HG03095 (cell line): ENCODE data around the gene SNCA.

ENCODE experiments used
- ATAC-seq: cut with Tn5 transposase; IDR thresholded peaks from one replicate; pipeline ENCODE4 v1.9.1; 2021; ENCODE audit warnings: moderate library complexity; ENCODE audit not compliant: unreplicated experiment

The SNCA gene

DNA sequence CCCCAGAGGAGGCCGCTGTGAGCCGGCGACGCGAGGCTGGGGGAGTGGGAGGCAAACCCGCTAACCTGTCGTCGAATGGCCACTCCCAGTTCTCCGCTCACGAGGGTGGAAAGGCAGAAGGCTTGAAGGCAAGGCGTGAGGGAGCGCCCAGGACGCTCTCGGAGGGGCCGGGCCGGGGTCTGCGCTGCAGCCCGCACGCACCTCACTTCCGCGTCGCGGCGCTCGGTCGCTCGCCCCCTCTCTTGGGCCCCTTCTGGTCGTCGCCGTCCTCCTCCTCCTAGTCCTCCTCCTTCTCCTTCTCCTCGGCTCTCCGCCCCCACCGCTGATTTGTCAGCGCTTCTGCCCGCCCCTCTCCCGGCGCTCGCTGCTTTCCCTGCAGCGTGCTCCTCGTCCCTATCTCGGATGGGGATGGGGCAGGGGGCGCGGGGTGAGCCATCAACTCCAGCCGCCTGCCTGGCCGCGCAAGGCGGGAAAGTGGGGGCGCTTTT lies at the start of gene SNCA:
SNCA (minus strand) TSS at position 265 of the 488 bp plus-strand sequence. CDS start 1,494 bp downstream, outside the sequence.
- ATAC-seq, result no peak

DNA sequence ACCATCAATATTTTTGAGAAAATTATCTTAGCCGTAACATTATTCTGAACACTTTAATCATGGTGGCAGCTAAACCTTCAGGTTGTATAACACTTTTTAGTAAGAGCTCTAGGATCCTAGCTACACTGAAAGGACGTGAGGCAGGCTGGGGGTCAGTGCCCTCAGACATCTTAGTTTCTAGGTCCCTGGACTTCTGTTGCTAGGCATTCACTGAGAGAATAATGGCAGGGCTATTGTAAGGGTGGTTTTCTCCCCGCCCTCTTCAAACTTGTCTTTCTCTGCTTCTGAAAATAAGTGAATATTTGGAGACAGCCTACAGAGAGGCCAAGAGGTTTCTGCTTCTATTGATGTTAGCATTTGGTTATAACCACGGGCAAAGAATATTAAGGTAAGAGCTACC lies 42.3 kb upstream of the SNCA start:
- ATAC-seq, result no peak

GRCh38 chr4:89878611-89879010 lies 41.6 kb upstream of the SNCA start:
- no peak for ATAC-seq

GRCh38 chr4:89876548-89876947 lies 39.6 kb upstream of the SNCA start:
- no peak for ATAC-seq

DNA sequence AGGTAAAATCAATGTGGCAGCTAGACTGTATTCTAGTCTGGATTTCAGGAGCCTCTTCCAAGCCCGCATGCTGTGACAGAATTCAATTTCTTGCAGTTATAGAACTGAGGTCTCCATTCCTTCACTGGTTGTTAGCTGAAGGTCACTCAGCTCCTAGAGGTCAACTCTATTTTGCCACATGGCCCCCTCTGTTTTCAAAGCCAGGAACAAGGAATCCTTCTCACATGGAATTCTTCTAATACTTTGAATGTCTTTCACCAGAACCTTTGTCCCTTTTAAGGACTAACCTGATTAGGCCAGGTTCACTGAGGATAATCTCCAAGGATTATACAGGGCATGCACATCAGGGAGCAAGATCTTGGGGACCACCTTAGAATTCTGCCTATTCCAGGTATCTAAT lies 34.2 kb upstream of the SNCA start:
- ATAC-seq, result no peak

GRCh38 chr4:89868999-89869589 lies 32.1 kb upstream of the SNCA start:
- ATAC-seq, result no peak

DNA sequence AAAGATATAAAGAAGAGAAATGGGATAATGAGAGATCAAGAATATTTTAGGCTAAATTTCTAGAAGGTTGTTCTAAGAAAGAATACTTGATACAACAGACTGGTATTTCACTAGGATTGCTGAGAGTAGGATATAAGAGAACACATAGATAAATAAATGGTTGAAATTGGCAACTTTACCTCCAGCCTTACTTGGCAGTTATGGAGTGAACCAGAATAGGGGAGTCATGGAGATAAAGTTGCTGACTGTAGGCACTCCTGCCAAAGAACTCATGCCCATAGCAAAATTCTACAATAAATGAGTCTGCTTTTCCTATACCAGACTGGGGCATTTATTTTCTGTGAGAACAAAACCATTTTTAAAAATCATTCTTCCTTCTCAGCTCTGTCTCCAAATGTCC lies 31.3 kb upstream of the SNCA start:
- ATAC-seq, result no peak

DNA sequence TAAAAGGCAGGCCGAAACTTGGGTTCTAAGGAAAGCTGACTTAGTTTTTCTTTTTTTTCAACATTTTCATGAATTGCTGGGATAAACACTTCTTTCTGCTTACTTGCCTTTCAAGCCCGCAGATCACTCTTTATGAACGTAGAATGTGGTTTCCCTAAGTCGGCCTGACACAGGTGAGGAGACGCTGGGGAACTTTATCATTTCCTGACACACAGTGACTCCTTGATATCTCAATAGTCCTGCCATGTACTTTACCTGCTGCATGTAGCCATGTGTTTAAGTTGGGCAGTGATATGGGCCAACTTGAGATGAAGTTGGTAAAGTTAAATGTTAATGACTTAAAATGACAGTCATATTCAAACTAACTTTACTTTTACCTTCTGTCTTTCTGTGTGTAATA lies 26.6 kb upstream of the SNCA start:
- no peak for ATAC-seq

- no peak for ATAC-seq
These were observed 24.0 kb upstream of the SNCA start for GRCh38 chr4:89860971-89861370.

GRCh38 chr4:89855236-89855635 lies 18.3 kb upstream of the SNCA start:
- ATAC-seq, result no peak

DNA sequence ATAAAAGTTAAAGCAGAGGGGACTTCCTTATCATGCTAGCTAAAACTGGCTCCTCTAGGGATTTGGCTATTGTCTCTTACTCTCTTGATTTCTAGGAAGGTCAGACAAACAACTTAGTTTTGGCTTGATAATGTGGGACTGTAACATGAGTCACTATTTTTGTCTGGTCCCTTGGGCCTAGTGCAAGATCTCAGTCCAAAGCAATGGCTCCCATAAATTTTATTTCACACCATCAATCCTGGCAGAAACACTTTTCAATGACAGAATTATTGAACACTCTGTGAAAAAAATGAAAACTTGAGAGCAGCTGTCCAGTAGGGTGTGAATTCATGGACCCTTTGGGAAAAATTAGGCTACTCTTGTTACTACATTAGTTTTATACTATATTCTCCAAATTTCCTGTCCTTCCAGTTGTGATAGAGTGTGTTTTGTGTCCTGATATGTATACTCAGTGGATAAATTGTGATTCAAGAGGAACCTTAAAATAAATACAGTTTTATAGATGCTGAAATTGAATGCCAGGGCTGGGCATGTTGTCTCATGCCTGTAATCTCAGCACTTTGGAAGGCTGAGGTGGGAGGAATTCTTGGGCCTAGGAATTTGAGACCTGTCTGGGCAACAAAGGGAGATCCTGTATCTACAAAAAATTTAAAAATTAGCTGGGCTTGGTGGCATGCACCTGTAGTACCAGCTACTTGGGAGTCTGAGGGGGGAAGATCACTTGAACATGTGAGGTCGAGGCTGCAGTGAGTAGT lies 10.8 kb upstream of the SNCA start:
- no peak for ATAC-seq

GRCh38 chr4:89839558-89839957 lies 2.6 kb upstream of the SNCA start:
- no peak for ATAC-seq

DNA sequence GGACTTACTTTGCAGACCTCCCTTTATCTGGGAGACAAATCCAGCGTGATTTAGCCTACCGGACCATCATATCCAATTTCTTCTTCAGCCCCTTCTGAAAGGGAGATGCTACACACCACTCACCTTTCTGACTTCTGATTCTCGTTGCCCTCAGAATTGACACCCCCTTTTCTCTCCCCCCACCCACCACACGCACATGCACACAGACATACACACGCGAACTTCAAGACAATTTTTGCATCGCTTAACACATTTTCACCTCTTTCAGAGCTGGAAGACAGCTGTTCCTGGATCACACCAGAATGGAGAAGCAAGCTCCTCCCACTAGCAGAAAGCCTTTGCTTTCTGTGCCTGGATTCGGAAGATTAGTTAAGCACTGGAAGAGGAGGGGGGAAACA lies 1.0 kb upstream of the SNCA start:
- no peak for ATAC-seq

DNA sequence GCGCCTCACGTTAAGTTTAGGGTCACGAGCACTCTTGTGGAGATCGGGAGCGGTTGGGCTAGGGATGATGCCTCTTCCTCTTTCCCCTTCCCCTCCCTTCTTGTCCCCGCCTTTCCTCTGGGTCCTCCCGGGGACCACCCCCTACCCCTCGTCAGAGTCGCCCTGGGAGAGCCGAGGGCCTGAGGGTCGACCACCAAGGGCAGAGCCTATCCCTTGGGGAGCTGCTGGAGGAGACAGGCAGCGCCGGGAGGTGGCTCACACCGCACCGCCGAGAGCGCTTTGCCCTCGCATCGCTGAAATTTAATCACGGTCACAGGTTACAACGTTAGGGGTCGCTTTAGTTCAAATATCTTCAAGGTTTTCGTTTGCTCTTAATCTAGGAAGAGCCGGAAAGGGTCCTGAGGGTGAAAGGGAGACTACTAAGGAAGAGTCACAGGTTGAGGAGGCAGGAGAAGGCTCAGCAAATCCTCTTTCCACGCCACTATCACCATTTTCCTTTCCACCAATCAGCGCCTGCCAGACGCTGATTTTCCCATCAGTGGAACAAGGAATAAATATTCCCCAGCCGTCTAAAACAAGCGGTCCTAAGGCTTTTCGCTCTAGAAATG lies 528 bp upstream of the SNCA start:
- no peak for ATAC-seq

DNA sequence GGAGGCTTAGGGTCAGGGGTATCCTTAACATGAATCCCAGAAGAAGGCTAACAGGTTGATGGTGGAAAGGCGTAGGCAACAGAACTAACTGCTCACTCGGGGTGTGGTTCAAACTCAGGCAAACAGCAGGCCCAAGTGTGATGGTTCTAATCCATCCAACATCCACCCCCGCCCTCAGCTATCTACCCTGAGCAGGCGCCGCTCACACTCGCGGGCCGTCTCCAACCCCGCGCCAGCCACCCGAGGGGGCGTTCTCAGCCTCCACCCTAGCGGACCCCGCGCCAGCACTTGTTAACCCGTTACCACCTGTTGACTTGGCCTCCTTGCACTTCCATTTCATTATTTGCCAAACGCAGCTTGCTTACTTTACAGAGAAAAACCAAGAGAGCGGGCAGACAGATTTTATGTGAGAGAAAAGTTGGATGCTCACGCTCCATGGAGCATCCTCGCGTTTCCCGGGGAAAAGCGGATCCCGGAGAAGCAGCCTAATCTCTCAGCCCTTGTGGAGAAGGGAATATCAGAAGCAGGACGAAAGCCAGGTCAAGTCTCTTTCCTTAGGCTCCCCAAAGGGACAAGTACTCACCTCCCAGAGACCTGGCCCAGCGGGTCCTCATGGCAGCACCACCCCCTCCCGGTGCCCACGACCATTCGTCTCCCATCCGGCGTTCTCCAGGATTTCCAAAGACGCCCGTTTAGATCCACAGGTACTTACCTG lies 773 bp downstream of the SNCA start:
- ATAC-seq, result no peak

DNA sequence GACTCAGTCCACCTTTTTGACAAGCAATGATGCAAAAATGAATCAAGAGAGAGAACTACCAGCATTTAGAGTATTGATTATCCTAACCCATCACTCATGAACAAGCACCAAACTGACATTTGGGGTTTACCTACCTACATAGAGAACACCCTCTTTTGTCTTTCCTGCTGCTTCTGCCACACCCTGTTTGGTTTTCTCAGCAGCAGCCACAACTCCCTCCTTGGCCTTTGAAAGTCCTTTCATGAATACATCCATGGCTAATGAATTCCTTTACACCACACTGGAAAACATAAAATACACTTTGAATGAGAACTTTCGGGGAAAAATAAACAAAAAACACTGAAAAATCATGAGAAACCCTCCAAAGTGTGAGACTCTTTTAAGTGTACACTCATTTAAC lies 1.5 kb downstream of the SNCA start:
- ATAC-seq, result no peak

GRCh38 chr4:89834486-89835209 lies 2.3 kb downstream of the SNCA start:
- ATAC-seq, result no peak

- no peak for ATAC-seq
These were observed 7.4 kb downstream of the SNCA start for GRCh38 chr4:89829470-89830138.

DNA sequence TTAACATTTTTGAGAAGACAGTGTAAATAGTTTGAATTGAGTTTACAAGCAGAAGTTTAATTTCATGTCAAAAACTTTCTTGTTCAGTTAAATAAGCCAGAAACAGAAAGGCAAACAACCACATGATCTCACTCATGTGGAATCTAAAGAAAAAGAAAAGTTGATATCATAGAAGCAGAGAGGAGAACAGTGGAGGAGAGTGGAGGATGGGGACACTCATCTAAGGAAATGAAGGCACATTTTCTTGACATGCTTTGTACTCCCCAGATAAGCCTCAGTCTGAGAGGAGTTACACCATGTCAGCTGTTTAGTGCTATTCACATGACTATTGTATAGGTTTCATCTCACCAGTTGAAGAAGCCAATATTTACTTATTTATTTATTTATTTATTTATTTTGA lies 13.5 kb downstream of the SNCA start:
- ATAC-seq, result no peak

DNA sequence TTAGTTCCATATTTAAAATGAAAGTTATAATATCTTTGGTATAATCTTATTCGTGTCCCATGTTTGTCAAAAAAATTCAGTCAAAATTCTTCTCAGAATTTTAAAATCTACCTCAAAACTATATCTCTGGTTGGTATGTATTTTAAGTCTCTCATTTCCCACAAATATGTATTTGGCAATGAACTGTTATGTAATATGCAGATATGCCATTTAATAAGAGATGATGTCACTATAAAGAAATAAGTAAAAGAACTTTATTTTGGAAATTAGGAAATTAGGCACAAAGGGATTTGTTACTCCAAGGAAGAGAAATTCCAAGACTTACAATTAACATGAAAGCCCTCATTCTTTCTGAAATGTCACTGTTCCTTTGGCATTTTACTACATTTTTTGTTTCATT lies 15.3 kb downstream of the SNCA start:
- ATAC-seq, result no peak
